ENCODE measurements around the gene GALNT10.
"Not testable (repeated sequence)": the region's sequence is repeated elsewhere in the genome, so short reads cannot be mapped to it uniquely, and the experiment has no call there.

Gene GALNT10

GRCh38 chr5:154190595-154191304 is at the start of gene GALNT10:
Gene GALNT10 (plus strand): TSS chr5:154190733. CDS start chr5:154190867, 134 bp downstream.
- peak; percentile 79 for DNase-seq (ENCODE audit: low spot score)

- no peak for DNase-seq (ENCODE audit: low spot score)
Measured at GRCh38 chr5:154141745-154142221, 48.8 kb upstream of the GALNT10 start.

- no peak for DNase-seq (ENCODE audit: low spot score)
Measured at GRCh38 chr5:154143211-154143641, 47.3 kb upstream of the GALNT10 start.

GRCh38 chr5:154145268-154145667 is 45.3 kb upstream of the GALNT10 start:
- no peak for DNase-seq (ENCODE audit: low spot score)

- no peak for DNase-seq (ENCODE audit: low spot score)
Measured at GRCh38 chr5:154146409-154146808, 44.1 kb upstream of the GALNT10 start.

- no peak for DNase-seq (ENCODE audit: low spot score)
Measured at GRCh38 chr5:154147666-154148065, 42.9 kb upstream of the GALNT10 start.

- DNase-seq (ENCODE audit: low spot score) = not testable (repeated sequence)
Measured at GRCh38 chr5:154150471-154150870, 40.1 kb upstream of the GALNT10 start.

- DNase-seq (ENCODE audit: low spot score) = peak; percentile 20
Measured at GRCh38 chr5:154157483-154158378, 32.8 kb upstream of the GALNT10 start.

GRCh38 chr5:154158379-154158737 is 32.2 kb upstream of the GALNT10 start:
- no peak for DNase-seq (ENCODE audit: low spot score)

GRCh38 chr5:154159343-154159742 is 31.2 kb upstream of the GALNT10 start:
- DNase-seq (ENCODE audit: low spot score) = no peak

- no peak for DNase-seq (ENCODE audit: low spot score)
Measured at GRCh38 chr5:154162539-154163151, 27.9 kb upstream of the GALNT10 start.

GRCh38 chr5:154163327-154164248 is 26.9 kb upstream of the GALNT10 start:
- no peak for DNase-seq (ENCODE audit: low spot score)

- DNase-seq (ENCODE audit: low spot score) = no peak
Measured at GRCh38 chr5:154164249-154164581, 26.3 kb upstream of the GALNT10 start.

- no peak for DNase-seq (ENCODE audit: low spot score)
Measured at GRCh38 chr5:154165886-154166285, 24.6 kb upstream of the GALNT10 start.

GRCh38 chr5:154166901-154167791 is 23.4 kb upstream of the GALNT10 start:
- no peak for DNase-seq (ENCODE audit: low spot score)

GRCh38 chr5:154168395-154168794 is 22.1 kb upstream of the GALNT10 start:
- DNase-seq (ENCODE audit: low spot score) = no peak

GRCh38 chr5:154172785-154173184 is 17.7 kb upstream of the GALNT10 start:
- DNase-seq (ENCODE audit: low spot score) = no peak

- no peak for DNase-seq (ENCODE audit: low spot score)
Measured at GRCh38 chr5:154174091-154174490, 16.4 kb upstream of the GALNT10 start.

- DNase-seq (ENCODE audit: low spot score) = no peak
Measured at GRCh38 chr5:154176181-154176580, 14.4 kb upstream of the GALNT10 start.

- no peak for DNase-seq (ENCODE audit: low spot score)
Measured at GRCh38 chr5:154178661-154179060, 11.9 kb upstream of the GALNT10 start.

Data from hematopoietic multipotent progenitor cell treated with erythropoietin and hydrocortisone succinate and interleukin-3 and kit ligand, for 15 days (in vitro differentiated cells).